B cell (primary cell): ENCODE results near the gene NEUROG2. TPM values are rescaled to one million over a fixed set of nuclear protein-coding genes. Genes with fewer than 3 reads are reported as not detected.

Source experiments
- ATAC-seq: fragments of 200-7000 bp; cut with Tn5 transposase; one replicate; pipeline ENCODE4 v1.10.0; 2021; ENCODE audit warnings: low read depth, mild to moderate bottlenecking, moderate number of reproducible peaks, moderate library complexity
- CTCF ChIA-PET: fragments of 350-600 bp; sonication (Branson Sonifier 250); formaldehyde crosslinking; loops from one replicate; lab custom pipeline; 2021; ENCODE audit warnings: antibody characterized with exemption, inconsistent platforms; lab: Charles Lee
- POLR2A ChIA-PET: fragments of 350-600 bp; sonication (Branson Sonifier 250); formaldehyde crosslinking; loops from one replicate; lab custom pipeline; 2021; ENCODE audit warnings: antibody characterized with exemption; lab: Charles Lee
- DNase-seq: peaks from one replicate; pipeline ENCODE4 v3.0.0; 2013
- H2AFZ ChIP-seq: 2 replicates; pipeline ENCODE4 v1.6.1; 2012; ENCODE audit warnings: mild to moderate bottlenecking, low read depth, low read length; ENCODE audit not compliant: insufficient read depth, poor library complexity, severe bottlenecking
- H3K27ac ChIP-seq, 2 donors: 1 replicate in 1 of 2; 2 replicates in 1 of 2; pipeline ENCODE4 v1.5.1; 2012 to 2013; ENCODE audit warnings: low read length in 2 of 2, mild to moderate bottlenecking in 2 of 2, moderate library complexity in 1 of 2
- H3K27me3 ChIP-seq, 4 experiments: fragments of 200-600 bp in 1 of 4; sonication (generic) in 1 of 4; replicated peaks in 1 of 4; 1 replicate in 2 of 4; 2 replicates in 2 of 4; pipeline versions ENCODE4 v1.6.1 to v1.7.0; 2013 to 2016; ENCODE audit warnings: low read length in 3 of 4, mild to moderate bottlenecking in 2 of 4, mixed read lengths in 1 of 4, moderate library complexity in 1 of 4; ENCODE audit not compliant: insufficient read depth in 4 of 4, control insufficient read depth in 3 of 4; ENCODE audit errors: control extremely low read depth in 1 of 4
- H3K36me3 ChIP-seq, 2 experiments: replicated peaks in 1 of 2; 1 replicate in 1 of 2; 2 replicates in 1 of 2; pipeline versions ENCODE4 v1.6.1 to v1.7.1; 2013; ENCODE audit warnings: low read length in 1 of 2; ENCODE audit not compliant: insufficient read depth in 2 of 2, control insufficient read depth in 1 of 2; ENCODE audit errors: control extremely low read depth in 1 of 2, extremely low read depth in 1 of 2
- H3K4me1 ChIP-seq, 2 donors: fragments of 200-600 bp in 1 of 2; sonication (generic) in 1 of 2; 1 replicate in 1 of 2; 2 replicates in 1 of 2; pipeline versions ENCODE4 v1.5.1 to v1.6.1; 2013 to 2017; ENCODE audit warnings: low read length in 2 of 2; ENCODE audit not compliant: control insufficient read depth in 2 of 2, insufficient read depth in 2 of 2
- H3K4me2 ChIP-seq: replicated peaks from 2 replicates; pipeline ENCODE3; 2012; ENCODE audit warnings: mild to moderate bottlenecking, low read depth, low read length; ENCODE audit not compliant: poor library complexity, severe bottlenecking
- H3K4me3 ChIP-seq, 5 experiments: fragments of 200-600 bp in 1 of 5; sonication (generic) in 1 of 5; 1 replicate in 3 of 5; 2 replicates in 2 of 5; pipeline versions ENCODE4 v1.5.1 to v1.7.0; 2011 to 2016; ENCODE audit warnings: low read length in 4 of 5, mild to moderate bottlenecking in 4 of 5, low read depth in 2 of 5, control low read depth in 1 of 5, moderate library complexity in 1 of 5; ENCODE audit not compliant: insufficient read depth in 1 of 5; ENCODE audit errors: control extremely low read depth in 1 of 5, extremely low read depth in 1 of 5
- H3K79me2 ChIP-seq: fragments of 200-600 bp; sonication (generic); one replicate; pipeline ENCODE4 v1.6.0; 2016; ENCODE audit warnings: low read length; ENCODE audit not compliant: control insufficient read depth, insufficient read depth
- H3K9ac ChIP-seq: fragments of 200-600 bp; sonication (generic); 2 replicates; pipeline ENCODE4 v1.6.1; 2017; ENCODE audit warnings: mild to moderate bottlenecking, low read length, moderate library complexity
- H3K9me3 ChIP-seq, 3 donors: one replicate each; pipeline versions ENCODE4 v1.6.1 to v1.7.1; 2013; ENCODE audit warnings: low read length in 2 of 3; ENCODE audit not compliant: control insufficient read depth in 2 of 3, insufficient read depth in 1 of 3; ENCODE audit errors: control extremely low read depth in 1 of 3
- H4K20me1 ChIP-seq: 2 replicates; pipeline ENCODE4 v1.6.0; 2012; ENCODE audit warnings: mild to moderate bottlenecking, low read length; ENCODE audit not compliant: insufficient read depth, control insufficient read depth, poor library complexity, severe bottlenecking
- H3K27ac Mint-ChIP-seq: one replicate; pipeline ENCODE4 v1.8.0; 2021; ENCODE audit warnings: mixed read lengths
- H3K27me3 Mint-ChIP-seq: one replicate; pipeline ENCODE4 v1.8.0; 2021; ENCODE audit warnings: mixed read lengths
- H3K4me1 Mint-ChIP-seq: one replicate; pipeline ENCODE4 v1.8.0; 2021; ENCODE audit warnings: mixed read lengths
- H3K4me3 Mint-ChIP-seq: one replicate; pipeline ENCODE4 v1.8.0; 2021; ENCODE audit warnings: mixed read lengths
- H3K9me3 Mint-ChIP-seq: one replicate; pipeline ENCODE4 v1.8.0; 2022; ENCODE audit warnings: mixed read lengths; ENCODE audit not compliant: insufficient read depth
- EZH2 ChIP-seq: IDR thresholded peaks from 2 replicates; pipeline ENCODE4 v1.6.1; 2012; ENCODE audit warnings: borderline replicate concordance, low read depth, mild to moderate bottlenecking, moderate library complexity, low read length; ENCODE audit not compliant: insufficient read depth, poor library complexity, severe bottlenecking
- WGBS: methylation state at CpG from one replicate; pipeline ENCODE4 v1.1.5; 2013; ENCODE audit warnings: missing lambda C conversion rate; ENCODE audit not compliant: insufficient coverage; 5-methylcytosine and 5-hydroxymethylcytosine counted together
- intact Hi-C: fragments of 100-400 bp; cut with micrococcal nuclease; formaldehyde crosslinking; loops from one replicate; pipeline ENCODE4 v1.10.0; 2022
- polyA plus RNA-seq: library from polyadenylated mRNA; depleted of rRNA; stranded (reverse); fragments of >200 nt; gene quantifications from 2 replicates; pipeline ENCODE4 v1.2.3, GENCODE V29; 2012
- total RNA-seq, 2 donors: library from RNA; stranded (reverse); fragments of 120-200 nt in 1 of 2; gene quantifications; 1 replicate in 1 of 2; 2 replicates in 1 of 2; pipeline versions ENCODE4 v1.2.3 to v1.2.4, GENCODE V29; 2013 to 2022
- TF ChIP-seq, protein P1 (sequence below): fragments of 200-600 bp; IDR thresholded peaks from one replicate; pipeline ENCODE4 v1.8.0; 2022; ENCODE audit warnings: antibody characterized with exemption, mild to moderate bottlenecking

Gene NEUROG2
- total and polyA plus RNA-seq, 2 donors (not counting 1 experiment from before 2014, with no cell fraction given): not detected

DNA sequence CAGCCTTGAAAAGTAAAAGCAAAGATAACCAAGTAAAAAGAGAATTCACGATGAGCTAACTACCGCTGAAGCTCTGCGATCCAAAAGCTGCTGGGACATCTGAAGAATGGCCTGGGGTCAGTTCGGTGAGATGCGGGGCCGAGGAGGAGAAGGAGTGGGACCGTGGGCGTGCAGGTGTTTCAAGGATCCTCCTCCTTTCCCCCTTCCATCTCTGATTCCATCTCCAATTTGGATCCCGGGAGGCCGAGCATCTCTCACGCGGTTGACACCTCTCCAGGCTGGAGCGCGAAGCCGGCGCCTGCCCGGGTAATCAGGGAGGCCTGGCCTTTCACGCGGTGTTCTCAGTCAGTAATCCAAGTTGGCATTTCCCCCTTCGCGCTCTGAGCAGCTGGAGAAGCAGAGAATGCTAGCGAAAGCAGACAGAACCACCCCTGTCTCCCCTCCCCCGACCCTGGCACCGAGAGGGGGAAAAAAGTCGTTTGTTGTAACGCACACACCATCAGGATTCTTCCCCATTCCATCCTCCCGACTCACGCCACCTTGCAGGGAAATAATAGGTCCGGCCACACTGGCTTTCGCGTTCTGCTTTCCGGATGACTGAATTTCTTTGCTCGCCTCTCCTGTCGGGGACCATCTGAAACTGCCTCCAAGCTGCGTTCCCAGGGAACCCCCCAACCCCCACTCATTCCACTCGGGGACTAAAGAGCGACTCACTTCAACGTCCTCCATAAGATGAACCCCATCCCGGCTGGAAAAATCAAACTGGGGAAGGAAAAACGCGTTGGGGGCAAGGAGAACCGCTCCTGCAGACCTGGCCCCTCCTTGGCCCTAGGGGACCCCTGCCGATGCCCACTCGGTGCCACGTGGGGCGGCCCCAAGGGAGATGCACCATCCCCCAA is 6.5 kb downstream of the NEUROG2 start:
- peak overlapping the region; percentile 67 for H3K4me2 ChIP-seq
- no peaks in the 10 kb centered on the region for H3K79me2 ChIP-seq
- ATAC-seq (no peak), DNase-seq (peak; percentile 39)
- 4% methylated on average over 28 of the region's 46 CpGs for WGBS
- peaks cover 37% of the 10 kb centered on the region for H3K4me1 Mint-ChIP-seq
- H3K4me1 ChIP-seq: peaks cover 36 to 50% of the 10 kb centered on the region in 2 donors
- CTCF ChIA-PET: interaction anchor here (0.9 to 1.9 kb wide), 4 partner anchors 9 to 295 kb away, joined by 3 to 4 read pairs (median 4); no protein-coding TSS in a partner anchor
- peaks cover 4 to 75% (median 68%) of the 10 kb centered on the region in 4 experiments for H3K27me3 ChIP-seq
- peaks cover 80% of the 10 kb centered on the region for H3K27me3 Mint-ChIP-seq
- intact Hi-C loops: loop anchor here (2.0 to 10.0 kb wide), 3 partner anchors 15 to 1895 kb away; no protein-coding TSS in a partner anchor
- H3K4me3 Mint-ChIP-seq: peak overlapping the region; percentile 81
- POLR2A ChIA-PET: interaction anchor here (1.4 kb wide), 1 partner anchor 11 kb away, joined by 4 read pairs; no protein-coding TSS in a partner anchor
- H3K27ac ChIP-seq: no peak overlapping the region
- peaks cover 0 to 24% (median 6%) of the 10 kb centered on the region in 3 donors for H3K9me3 ChIP-seq
- no peak overlapping the region for H2AFZ ChIP-seq
- no peak for TF ChIP-seq EZH2
- TF ChIP-seq, protein P1, sequence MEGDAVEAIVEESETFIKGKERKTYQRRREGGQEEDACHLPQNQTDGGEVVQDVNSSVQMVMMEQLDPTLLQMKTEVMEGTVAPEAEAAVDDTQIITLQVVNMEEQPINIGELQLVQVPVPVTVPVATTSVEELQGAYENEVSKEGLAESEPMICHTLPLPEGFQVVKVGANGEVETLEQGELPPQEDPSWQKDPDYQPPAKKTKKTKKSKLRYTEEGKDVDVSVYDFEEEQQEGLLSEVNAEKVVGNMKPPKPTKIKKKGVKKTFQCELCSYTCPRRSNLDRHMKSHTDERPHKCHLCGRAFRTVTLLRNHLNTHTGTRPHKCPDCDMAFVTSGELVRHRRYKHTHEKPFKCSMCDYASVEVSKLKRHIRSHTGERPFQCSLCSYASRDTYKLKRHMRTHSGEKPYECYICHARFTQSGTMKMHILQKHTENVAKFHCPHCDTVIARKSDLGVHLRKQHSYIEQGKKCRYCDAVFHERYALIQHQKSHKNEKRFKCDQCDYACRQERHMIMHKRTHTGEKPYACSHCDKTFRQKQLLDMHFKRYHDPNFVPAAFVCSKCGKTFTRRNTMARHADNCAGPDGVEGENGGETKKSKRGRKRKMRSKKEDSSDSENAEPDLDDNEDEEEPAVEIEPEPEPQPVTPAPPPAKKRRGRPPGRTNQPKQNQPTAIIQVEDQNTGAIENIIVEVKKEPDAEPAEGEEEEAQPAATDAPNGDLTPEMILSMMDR: no peak
- no peaks in the 10 kb centered on the region for H3K36me3 ChIP-seq
- peaks cover 5% of the 10 kb centered on the region for H3K9me3 Mint-ChIP-seq
- peak overlapping the region in 3 of 5 experiments; percentile 21 to 57 (median 27) for H3K4me3 ChIP-seq
- H3K9ac ChIP-seq: peak overlapping the region; percentile 33
- H3K27ac Mint-ChIP-seq: peak overlapping the region; percentile 54
- no peaks in the 10 kb centered on the region for H4K20me1 ChIP-seq

DNA sequence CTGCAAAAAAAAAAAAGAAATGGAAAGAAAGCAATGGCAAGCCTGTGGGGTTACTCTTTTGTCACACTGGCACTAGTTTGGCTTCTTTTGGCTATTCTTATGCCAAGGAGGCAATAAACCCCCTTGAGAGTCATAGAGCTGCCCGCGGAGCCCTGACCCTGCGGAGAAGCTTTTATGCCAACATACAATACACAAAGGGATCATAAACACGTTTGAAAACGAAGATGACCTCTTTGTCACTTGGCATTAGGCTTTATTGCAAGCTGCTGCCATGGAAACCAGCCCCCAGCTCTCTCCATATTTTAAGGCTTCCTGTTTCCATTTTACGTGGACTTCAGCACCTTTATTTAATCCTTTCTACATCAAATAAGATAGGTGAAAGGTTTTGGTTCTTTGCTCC is 7.6 kb downstream of the NEUROG2 start:
- no peaks in the 10 kb centered on the region for H4K20me1 ChIP-seq
- peak; percentile 12 for DNase-seq
- Mint-ChIP-seq H3K27me3 (peaks cover 75% of the 10 kb centered on the region), H3K4me3 (peak overlapping the region; percentile 81), H3K27ac (no peak overlapping the region), H3K4me1 (peaks cover 30% of the 10 kb centered on the region), H3K9me3 (peaks cover 5% of the 10 kb centered on the region)
- H3K9ac ChIP-seq: no peak overlapping the region
- no peak overlapping the region for H3K27ac ChIP-seq
- peaks cover 0 to 23% (median 6%) of the 10 kb centered on the region in 3 donors for H3K9me3 ChIP-seq
- no peak for TF ChIP-seq EZH2
- TF ChIP-seq, protein P1: no peak
- ChIA-PET POLR2A (no interaction called here), CTCF (interaction anchor here (0.7 to 1.9 kb wide), 4 partner anchors 12 to 323 kb away, joined by 3 to 5 read pairs (median 4); no protein-coding TSS in a partner anchor)
- H3K36me3 ChIP-seq: no peaks in the 10 kb centered on the region
- peaks cover 0 to 66% (median 58%) of the 10 kb centered on the region in 4 experiments for H3K27me3 ChIP-seq
- peaks cover 31 to 41% of the 10 kb centered on the region in 2 donors for H3K4me1 ChIP-seq
- H3K79me2 ChIP-seq: no peaks in the 10 kb centered on the region
- no peak overlapping the region for H2AFZ ChIP-seq
- no peak overlapping the region for H3K4me3 ChIP-seq
- no CpG with 5 or more reads among the region's 6 CpGs for WGBS
- ATAC-seq: no peak
- intact Hi-C loops: no loop called here
- no peak overlapping the region for H3K4me2 ChIP-seq
